K562 (cell line): ENCODE measurements around the gene ATP2B1. TPM values are rescaled to one million over a fixed set of nuclear protein-coding genes. Genes with fewer than 3 reads are reported as not detected.
A peak's percentile ranks its signal among the peaks of the same experiment; 100 is the strongest.

Source experiments
- ATAC-seq: fragments of 200-7000 bp; cut with Tn5 transposase; 3 replicates; pipeline ENCODE4 v1.9.1; 2020; ENCODE audit warnings: moderate library complexity
- BruUV-seq: library from RNA; stranded (reverse); fragments of 400-500 nt; replicated peaks from 2 replicates; lab custom pipeline; 2021; lab: Mats Ljungman, UMichigan
- CTCF ChIA-PET: fragments of 300-600 bp; formaldehyde crosslinking; extraction: SDS; loops from one replicate; lab custom pipeline; 2021; ENCODE audit warnings: low intra/inter-chr PET ratio; lab: Yijun Ruan, JAX
- POLR2A ChIA-PET: fragments of 300-600, 350-650 bp; sonication (Branson Sonifier 250); formaldehyde crosslinking; extraction: SDS; loops from one replicate; lab custom pipeline; 2021; ENCODE audit warnings: antibody characterized with exemption, inconsistent platforms; lab: Yijun Ruan, JAX
- DNase-seq, 4 experiments: peaks; one replicate each; pipeline versions ENCODE4 v3.0.0 to v3.0.0-alpha.2; 2011 to 2018; ENCODE audit warnings: low spot score in 3 of 4, mixed read lengths in 3 of 4; ENCODE audit errors: extremely low read depth in 1 of 4
- FAIRE-seq: peaks from 2 replicates; lab custom pipeline; 2011; peaks lifted over from hg19 to GRCh38; lab: Jason Lieb, UNC
- H2AFZ ChIP-seq: 2 replicates; pipeline ENCODE4 v1.6.0; 2011; ENCODE audit warnings: low read depth, low read length, control low read depth, inconsistent platforms
- H3K27ac ChIP-seq: fragments of 200-600 bp; 3 replicates; pipeline ENCODE4 v1.8.0; 2011; ENCODE audit warnings: low read depth, mild to moderate bottlenecking, control low read depth, inconsistent platforms, low read length, moderate library complexity, mixed read lengths; ENCODE audit errors: extremely low read depth
- H3K27me3 ChIP-seq, 2 experiments: fragments of 300-600 bp in 1 of 2; 2 replicates in 1 of 2; 3 replicates in 1 of 2; pipeline versions ENCODE4 v1.6.0 to v1.8.0; 2011; ENCODE audit warnings: inconsistent platforms in 2 of 2, low read length in 2 of 2, mild to moderate bottlenecking in 1 of 2, mixed read lengths in 1 of 2, moderate library complexity in 1 of 2; ENCODE audit not compliant: control insufficient read depth in 2 of 2, insufficient read depth in 2 of 2
- H3K36me3 ChIP-seq: fragments of 300-600 bp; 3 replicates; pipeline ENCODE4 v1.8.0; 2011; ENCODE audit warnings: mild to moderate bottlenecking, low read length, inconsistent platforms; ENCODE audit not compliant: control insufficient read depth, insufficient read depth
- H3K4me1 ChIP-seq, 2 experiments: fragments of 200-600 bp in 1 of 2; replicated peaks in 1 of 2; 2 replicates in 1 of 2; 3 replicates in 1 of 2; pipeline versions ENCODE4 v1.5.1 to v1.8.0; 2011; ENCODE audit warnings: inconsistent platforms in 2 of 2, low read length in 2 of 2, mild to moderate bottlenecking in 1 of 2, mixed read lengths in 1 of 2, moderate library complexity in 1 of 2; ENCODE audit not compliant: control insufficient read depth in 2 of 2, insufficient read depth in 2 of 2
- H3K4me2 ChIP-seq: 2 replicates; pipeline ENCODE4 v1.6.1; 2011; ENCODE audit warnings: low read length, control low read depth, inconsistent platforms, mixed read lengths; ENCODE audit not compliant: insufficient read depth
- H3K4me3 ChIP-seq: fragments of 200-600 bp; sonication (generic), shearing (Covaris generic); 2 replicates; pipeline ENCODE4 v1.5.1; 2016; ENCODE audit warnings: control low read depth, inconsistent platforms
- H3K79me2 ChIP-seq: fragments of 200-600 bp; 3 replicates; pipeline ENCODE4 v1.8.0; 2011; ENCODE audit warnings: low read length, inconsistent platforms; ENCODE audit not compliant: control insufficient read depth, insufficient read depth
- H3K9ac ChIP-seq, 2 experiments: 2 replicates each; pipeline versions ENCODE4 v1.6.0 to v1.6.1; 2011; ENCODE audit warnings: low read depth in 2 of 2, low read length in 2 of 2, control low read depth in 1 of 2, inconsistent platforms in 1 of 2, mild to moderate bottlenecking in 1 of 2, mixed read lengths in 1 of 2; ENCODE audit not compliant: insufficient read depth in 1 of 2
- H3K9me1 ChIP-seq: one replicate; pipeline ENCODE4 v1.6.0; 2011; ENCODE audit warnings: inconsistent platforms, mild to moderate bottlenecking, low read length, moderate library complexity; ENCODE audit not compliant: control insufficient read depth, insufficient read depth
- H3K9me3 ChIP-seq: replicated peaks from 2 replicates; pipeline ENCODE4 v1.5.1; 2011; ENCODE audit warnings: low read depth, low read length, inconsistent platforms; ENCODE audit not compliant: control insufficient read depth, insufficient read depth
- H4K20me1 ChIP-seq: replicated peaks from 2 replicates; pipeline ENCODE4 v1.6.1; 2011; ENCODE audit warnings: low read length, inconsistent platforms, mixed read lengths; ENCODE audit not compliant: control insufficient read depth, insufficient read depth
- CHD1 ChIP-seq: fragments of 200-600 bp; sonication (generic); IDR thresholded peaks from one replicate; pipeline ENCODE4 v1.6.1; 2012; ENCODE audit warnings: mild to moderate bottlenecking, moderate library complexity, low read length, inconsistent platforms
- ZEB2 ChIP-seq: fragments of 450-650 bp; IDR thresholded peaks from 2 replicates; pipeline ENCODE4 v1.6.1; 2016
- ZNF212 ChIP-seq: fragments of 450-650 bp; formaldehyde crosslinking; IDR thresholded peaks from 2 replicates; pipeline ENCODE4 v1.4.0; 2020; ENCODE audit warnings: mild to moderate bottlenecking
- WGBS: fragments of 100-300 bp; shearing (Covaris generic); methylation state at CpG from one replicate; pipeline ENCODE4 v1.1.6; 2016; ENCODE audit warnings: low coverage, mixed read lengths; ENCODE audit not compliant: insufficient coverage; ENCODE audit errors: missing lambda C conversion rate; 5-methylcytosine and 5-hydroxymethylcytosine counted together
- in situ Hi-C: fragments of 300-500 bp; cut with MboI; formaldehyde crosslinking; loops from 4 replicates; pipeline ENCODE4 v1.15.0; 2018; ENCODE audit warnings: inconsistent platforms, mixed read lengths
- intact Hi-C: fragments of 100-400 bp; cut with micrococcal nuclease; formaldehyde crosslinking; loops from 2 replicates; pipeline ENCODE4 v1.14.2; 2022
- polyA plus RNA-seq, 8 experiments: library from polyadenylated mRNA; depleted of rRNA in 4 of 8; stranded (reverse) in 5 of 8; unstranded in 3 of 8; fragments of >200 nt; fragmentation: Nextera tagmentation in 2 of 8; fragmentation: Illumina TruSeq in 1 of 8; extraction: Ambion mirVana in 2 of 8; extraction: Trizol in 1 of 8; gene quantifications; 2 replicates each; pipeline versions ENCODE4 v1.2.1 to v1.2.3, GENCODE V29; 2011 to 2014; ENCODE audit warnings: inconsistent platforms in 1 of 8, missing spikeins in 1 of 8
- total RNA-seq, 7 experiments: library from RNA; depleted of rRNA in 6 of 7; stranded (reverse); fragments of >200 nt in 6 of 7; fragmentation: Illumina TruSeq in 2 of 7; extraction: Trizol in 2 of 7; gene quantifications; 2 replicates each; pipeline versions ENCODE4 v1.2.1 to v1.2.3, GENCODE V29; 2011 to 2021; ENCODE audit warnings: low replicate concordance in 1 of 7
- TF ChIP-seq, protein P1 (sequence below), 3 experiments: IDR thresholded peaks in 2 of 3; conservative IDR thresholded peaks in 1 of 3; 2 replicates each; pipeline ENCODE4 v1.5.1; 2011 to 2012; ENCODE audit warnings: low read length in 3 of 3, mild to moderate bottlenecking in 3 of 3, control low read depth in 2 of 3, improper control_type of control experiment in 1 of 3, inconsistent platforms in 1 of 3, low read depth in 1 of 3, mixed read lengths in 1 of 3, moderate library complexity in 1 of 3; ENCODE audit not compliant: insufficient read depth in 2 of 3
- TF ChIP-seq, protein P2 (sequence below): fragments of 250-450 bp; sonication (Bioruptor Pico); IDR thresholded peaks from 2 replicates; pipeline ENCODE4 v1.8.0; 2021; ENCODE audit warnings: moderate library complexity, mild to moderate bottlenecking, inconsistent platforms
- TF ChIP-seq, protein P3 (sequence below): fragments of 450-650 bp; IDR thresholded peaks from 2 replicates; pipeline ENCODE4 v1.6.1; 2016
- TF ChIP-seq, protein P4 (sequence below): fragments of 450-650 bp; IDR thresholded peaks from 2 replicates; pipeline ENCODE4 v1.6.1; 2016; ENCODE audit warnings: mild to moderate bottlenecking, moderate library complexity

The ATP2B1 gene
- total and polyA plus RNA-seq, 9 of the 15 experiments (the other 6 are each of a cell fraction or from before 2014, with no cell fraction given), result 8.6 to 39.0 (median 27.8) TPM

DNA sequence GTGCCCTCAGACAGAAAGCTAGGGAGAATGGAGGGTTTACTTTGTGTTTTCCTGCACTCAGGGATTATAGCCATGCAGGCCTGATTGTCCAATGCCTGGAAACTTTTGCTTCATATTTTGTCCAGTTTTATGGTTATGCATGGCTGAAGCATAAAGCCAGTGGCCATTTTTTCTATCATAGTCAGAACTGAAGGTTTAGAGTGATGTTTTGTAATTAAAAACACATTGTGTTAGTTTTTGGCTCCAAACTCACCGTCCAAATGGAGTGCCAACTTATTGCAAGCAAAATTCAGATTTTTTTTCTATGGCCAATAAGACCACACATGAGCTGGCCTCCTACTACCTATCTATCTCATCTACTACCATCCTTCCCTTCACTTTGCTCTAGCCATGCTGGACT, 40.2 kb upstream of the ATP2B1 start:
- no peak for FAIRE-seq
- POLR2A ChIA-PET, result no interaction called here
- TF ChIP-seq ZEB2 (no peak), CHD1 (no peak), ZNF212 (CRISPR knock-in tag) (no peak)
- TF ChIP-seq, protein P1, sequence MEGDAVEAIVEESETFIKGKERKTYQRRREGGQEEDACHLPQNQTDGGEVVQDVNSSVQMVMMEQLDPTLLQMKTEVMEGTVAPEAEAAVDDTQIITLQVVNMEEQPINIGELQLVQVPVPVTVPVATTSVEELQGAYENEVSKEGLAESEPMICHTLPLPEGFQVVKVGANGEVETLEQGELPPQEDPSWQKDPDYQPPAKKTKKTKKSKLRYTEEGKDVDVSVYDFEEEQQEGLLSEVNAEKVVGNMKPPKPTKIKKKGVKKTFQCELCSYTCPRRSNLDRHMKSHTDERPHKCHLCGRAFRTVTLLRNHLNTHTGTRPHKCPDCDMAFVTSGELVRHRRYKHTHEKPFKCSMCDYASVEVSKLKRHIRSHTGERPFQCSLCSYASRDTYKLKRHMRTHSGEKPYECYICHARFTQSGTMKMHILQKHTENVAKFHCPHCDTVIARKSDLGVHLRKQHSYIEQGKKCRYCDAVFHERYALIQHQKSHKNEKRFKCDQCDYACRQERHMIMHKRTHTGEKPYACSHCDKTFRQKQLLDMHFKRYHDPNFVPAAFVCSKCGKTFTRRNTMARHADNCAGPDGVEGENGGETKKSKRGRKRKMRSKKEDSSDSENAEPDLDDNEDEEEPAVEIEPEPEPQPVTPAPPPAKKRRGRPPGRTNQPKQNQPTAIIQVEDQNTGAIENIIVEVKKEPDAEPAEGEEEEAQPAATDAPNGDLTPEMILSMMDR (IDR thresholded peaks at IDR 0.05 in 2 of 3, conservative IDR thresholded peaks at IDR 0.05 in 1 of 3; ENCODE audit: insufficient read depth in 2 of 3, low read depth in 1 of 3, low read length in 3 of 3), result no peak
- TF ChIP-seq, protein P2, sequence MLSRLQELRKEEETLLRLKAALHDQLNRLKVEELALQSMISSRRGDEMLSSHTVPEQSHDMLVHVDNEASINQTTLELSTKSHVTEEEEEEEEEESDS (CRISPR knock-in tag), result no peak
- TF ChIP-seq, protein P3, sequence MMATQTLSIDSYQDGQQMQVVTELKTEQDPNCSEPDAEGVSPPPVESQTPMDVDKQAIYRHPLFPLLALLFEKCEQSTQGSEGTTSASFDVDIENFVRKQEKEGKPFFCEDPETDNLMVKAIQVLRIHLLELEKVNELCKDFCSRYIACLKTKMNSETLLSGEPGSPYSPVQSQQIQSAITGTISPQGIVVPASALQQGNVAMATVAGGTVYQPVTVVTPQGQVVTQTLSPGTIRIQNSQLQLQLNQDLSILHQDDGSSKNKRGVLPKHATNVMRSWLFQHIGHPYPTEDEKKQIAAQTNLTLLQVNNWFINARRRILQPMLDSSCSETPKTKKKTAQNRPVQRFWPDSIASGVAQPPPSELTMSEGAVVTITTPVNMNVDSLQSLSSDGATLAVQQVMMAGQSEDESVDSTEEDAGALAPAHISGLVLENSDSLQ, result no peak
- TF ChIP-seq, protein P4, sequence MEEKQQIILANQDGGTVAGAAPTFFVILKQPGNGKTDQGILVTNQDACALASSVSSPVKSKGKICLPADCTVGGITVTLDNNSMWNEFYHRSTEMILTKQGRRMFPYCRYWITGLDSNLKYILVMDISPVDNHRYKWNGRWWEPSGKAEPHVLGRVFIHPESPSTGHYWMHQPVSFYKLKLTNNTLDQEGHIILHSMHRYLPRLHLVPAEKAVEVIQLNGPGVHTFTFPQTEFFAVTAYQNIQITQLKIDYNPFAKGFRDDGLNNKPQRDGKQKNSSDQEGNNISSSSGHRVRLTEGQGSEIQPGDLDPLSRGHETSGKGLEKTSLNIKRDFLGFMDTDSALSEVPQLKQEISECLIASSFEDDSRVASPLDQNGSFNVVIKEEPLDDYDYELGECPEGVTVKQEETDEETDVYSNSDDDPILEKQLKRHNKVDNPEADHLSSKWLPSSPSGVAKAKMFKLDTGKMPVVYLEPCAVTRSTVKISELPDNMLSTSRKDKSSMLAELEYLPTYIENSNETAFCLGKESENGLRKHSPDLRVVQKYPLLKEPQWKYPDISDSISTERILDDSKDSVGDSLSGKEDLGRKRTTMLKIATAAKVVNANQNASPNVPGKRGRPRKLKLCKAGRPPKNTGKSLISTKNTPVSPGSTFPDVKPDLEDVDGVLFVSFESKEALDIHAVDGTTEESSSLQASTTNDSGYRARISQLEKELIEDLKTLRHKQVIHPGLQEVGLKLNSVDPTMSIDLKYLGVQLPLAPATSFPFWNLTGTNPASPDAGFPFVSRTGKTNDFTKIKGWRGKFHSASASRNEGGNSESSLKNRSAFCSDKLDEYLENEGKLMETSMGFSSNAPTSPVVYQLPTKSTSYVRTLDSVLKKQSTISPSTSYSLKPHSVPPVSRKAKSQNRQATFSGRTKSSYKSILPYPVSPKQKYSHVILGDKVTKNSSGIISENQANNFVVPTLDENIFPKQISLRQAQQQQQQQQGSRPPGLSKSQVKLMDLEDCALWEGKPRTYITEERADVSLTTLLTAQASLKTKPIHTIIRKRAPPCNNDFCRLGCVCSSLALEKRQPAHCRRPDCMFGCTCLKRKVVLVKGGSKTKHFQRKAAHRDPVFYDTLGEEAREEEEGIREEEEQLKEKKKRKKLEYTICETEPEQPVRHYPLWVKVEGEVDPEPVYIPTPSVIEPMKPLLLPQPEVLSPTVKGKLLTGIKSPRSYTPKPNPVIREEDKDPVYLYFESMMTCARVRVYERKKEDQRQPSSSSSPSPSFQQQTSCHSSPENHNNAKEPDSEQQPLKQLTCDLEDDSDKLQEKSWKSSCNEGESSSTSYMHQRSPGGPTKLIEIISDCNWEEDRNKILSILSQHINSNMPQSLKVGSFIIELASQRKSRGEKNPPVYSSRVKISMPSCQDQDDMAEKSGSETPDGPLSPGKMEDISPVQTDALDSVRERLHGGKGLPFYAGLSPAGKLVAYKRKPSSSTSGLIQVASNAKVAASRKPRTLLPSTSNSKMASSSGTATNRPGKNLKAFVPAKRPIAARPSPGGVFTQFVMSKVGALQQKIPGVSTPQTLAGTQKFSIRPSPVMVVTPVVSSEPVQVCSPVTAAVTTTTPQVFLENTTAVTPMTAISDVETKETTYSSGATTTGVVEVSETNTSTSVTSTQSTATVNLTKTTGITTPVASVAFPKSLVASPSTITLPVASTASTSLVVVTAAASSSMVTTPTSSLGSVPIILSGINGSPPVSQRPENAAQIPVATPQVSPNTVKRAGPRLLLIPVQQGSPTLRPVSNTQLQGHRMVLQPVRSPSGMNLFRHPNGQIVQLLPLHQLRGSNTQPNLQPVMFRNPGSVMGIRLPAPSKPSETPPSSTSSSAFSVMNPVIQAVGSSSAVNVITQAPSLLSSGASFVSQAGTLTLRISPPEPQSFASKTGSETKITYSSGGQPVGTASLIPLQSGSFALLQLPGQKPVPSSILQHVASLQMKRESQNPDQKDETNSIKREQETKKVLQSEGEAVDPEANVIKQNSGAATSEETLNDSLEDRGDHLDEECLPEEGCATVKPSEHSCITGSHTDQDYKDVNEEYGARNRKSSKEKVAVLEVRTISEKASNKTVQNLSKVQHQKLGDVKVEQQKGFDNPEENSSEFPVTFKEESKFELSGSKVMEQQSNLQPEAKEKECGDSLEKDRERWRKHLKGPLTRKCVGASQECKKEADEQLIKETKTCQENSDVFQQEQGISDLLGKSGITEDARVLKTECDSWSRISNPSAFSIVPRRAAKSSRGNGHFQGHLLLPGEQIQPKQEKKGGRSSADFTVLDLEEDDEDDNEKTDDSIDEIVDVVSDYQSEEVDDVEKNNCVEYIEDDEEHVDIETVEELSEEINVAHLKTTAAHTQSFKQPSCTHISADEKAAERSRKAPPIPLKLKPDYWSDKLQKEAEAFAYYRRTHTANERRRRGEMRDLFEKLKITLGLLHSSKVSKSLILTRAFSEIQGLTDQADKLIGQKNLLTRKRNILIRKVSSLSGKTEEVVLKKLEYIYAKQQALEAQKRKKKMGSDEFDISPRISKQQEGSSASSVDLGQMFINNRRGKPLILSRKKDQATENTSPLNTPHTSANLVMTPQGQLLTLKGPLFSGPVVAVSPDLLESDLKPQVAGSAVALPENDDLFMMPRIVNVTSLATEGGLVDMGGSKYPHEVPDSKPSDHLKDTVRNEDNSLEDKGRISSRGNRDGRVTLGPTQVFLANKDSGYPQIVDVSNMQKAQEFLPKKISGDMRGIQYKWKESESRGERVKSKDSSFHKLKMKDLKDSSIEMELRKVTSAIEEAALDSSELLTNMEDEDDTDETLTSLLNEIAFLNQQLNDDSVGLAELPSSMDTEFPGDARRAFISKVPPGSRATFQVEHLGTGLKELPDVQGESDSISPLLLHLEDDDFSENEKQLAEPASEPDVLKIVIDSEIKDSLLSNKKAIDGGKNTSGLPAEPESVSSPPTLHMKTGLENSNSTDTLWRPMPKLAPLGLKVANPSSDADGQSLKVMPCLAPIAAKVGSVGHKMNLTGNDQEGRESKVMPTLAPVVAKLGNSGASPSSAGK, result no peak

More for the DNA sequence above, 40.2 kb upstream of the ATP2B1 start:
- Histone ChIP-seq H3K4me2 (no peak overlapping the region), H3K9ac (no peak overlapping the region), H3K9me3 (no peaks in the 10 kb centered on the region), H4K20me1 (no peaks in the 10 kb centered on the region), H3K79me2 (no peaks in the 10 kb centered on the region), H2AFZ (0 out of 2 replicates have a peak overlapping the region, but pooled peaks have one; percentile 8), H3K27me3 (no peaks in the 10 kb centered on the region), H3K36me3 (no peaks in the 10 kb centered on the region), H3K9me1 (no peaks in the 10 kb centered on the region), H3K27ac (no peak overlapping the region), H3K4me3 (no peak overlapping the region), H3K4me1 (no peaks in the 10 kb centered on the region)
- no TSS peak for BruUV-seq
- intact Hi-C loops (no loop called here), in situ Hi-C loops (no loop called here)
- no peak for ATAC-seq
- CTCF ChIA-PET, result no interaction called here
- DNase-seq, result no peak
- 6% methylated on average over 1 of the region's 1 CpG for WGBS
